ENCODE results near the gene MED14.
A peak's percentile ranks its signal among the peaks of the same experiment; 100 is the strongest.

The MED14 gene

GRCh38 chrX:40663880-40664630 is 71.3 kb downstream of the MED14 start:
- no peak for FAIRE-seq
- DNase-seq (ENCODE audit: low spot score) = no peak

DNA sequence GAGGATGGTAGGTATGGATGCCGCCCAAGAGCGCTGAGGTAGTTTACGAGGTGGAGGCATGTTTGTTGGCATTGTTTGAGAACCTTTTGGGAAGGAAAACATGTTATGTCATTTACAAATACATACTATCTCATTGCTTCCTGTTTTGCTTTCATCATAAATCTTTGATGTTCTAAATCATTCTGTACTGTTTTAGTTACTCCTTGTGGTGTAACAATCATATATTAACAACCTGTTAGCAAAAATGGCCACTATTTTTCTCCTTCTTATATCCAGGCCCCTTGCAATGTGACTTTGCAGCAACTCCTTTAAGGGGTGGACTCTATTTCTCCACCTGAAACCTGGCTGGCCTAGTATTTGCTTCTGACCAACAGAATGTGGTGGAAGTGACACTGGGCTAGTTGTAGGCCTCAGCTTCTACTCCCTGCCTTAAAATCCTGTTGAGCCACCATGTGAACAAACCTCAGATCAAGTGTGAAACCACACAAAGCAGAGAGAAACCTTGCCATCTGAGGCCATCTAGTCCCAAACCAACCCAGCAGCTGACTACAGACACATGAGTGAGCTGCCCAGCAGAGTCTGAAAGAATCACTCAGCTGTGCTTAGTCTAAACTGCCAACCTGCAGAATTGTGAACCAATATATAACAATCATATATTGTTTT is 72.1 kb downstream of the MED14 start:
- no peak for FAIRE-seq
- DNase-seq (ENCODE audit: low spot score) = no peak

DNA sequence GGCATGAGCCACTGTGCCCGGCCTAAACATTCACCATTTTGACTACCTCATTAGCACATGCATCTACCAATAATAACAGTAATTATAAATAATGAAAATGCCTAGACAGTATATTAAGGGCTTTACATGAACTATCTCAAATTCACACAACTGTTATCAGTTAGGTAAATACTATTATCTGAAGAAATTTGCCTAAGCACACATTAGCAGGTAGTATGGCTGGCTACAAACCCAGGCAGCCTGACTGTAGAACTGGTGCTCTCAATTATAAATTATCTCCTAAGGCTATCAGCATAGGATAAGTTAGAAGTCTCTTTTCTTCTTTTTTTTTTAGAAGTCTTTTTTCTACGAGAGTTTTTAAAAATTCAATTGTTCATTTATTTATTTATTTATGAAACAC is 73.9 kb downstream of the MED14 start:
- FAIRE-seq (no peak), DNase-seq (ENCODE audit: low spot score) (no peak)

DNA sequence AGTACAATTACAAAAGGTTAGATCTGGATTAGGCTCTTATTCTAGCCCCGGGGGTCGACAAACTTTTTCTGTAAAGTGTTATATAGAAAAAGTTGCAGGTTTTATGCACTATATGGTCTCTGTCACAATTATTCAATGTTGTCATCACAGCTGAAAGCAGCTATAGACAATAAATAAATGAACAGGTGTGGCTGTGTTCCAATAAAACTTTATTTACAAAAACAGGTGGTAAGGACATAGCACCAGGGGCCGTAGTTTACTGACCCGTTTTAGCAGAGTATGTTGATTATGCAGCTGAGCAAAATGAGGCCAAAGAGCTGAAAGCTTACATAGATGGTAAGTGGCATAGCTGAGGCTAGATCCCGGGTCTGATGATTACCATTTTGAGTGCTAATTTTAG is 75.0 kb downstream of the MED14 start:
- DNase-seq (ENCODE audit: low spot score) = no peak
- no peak for FAIRE-seq

GRCh38 chrX:40653535-40653934 is 81.8 kb downstream of the MED14 start:
- FAIRE-seq = no peak
- no peak for DNase-seq (ENCODE audit: low spot score)

DNA sequence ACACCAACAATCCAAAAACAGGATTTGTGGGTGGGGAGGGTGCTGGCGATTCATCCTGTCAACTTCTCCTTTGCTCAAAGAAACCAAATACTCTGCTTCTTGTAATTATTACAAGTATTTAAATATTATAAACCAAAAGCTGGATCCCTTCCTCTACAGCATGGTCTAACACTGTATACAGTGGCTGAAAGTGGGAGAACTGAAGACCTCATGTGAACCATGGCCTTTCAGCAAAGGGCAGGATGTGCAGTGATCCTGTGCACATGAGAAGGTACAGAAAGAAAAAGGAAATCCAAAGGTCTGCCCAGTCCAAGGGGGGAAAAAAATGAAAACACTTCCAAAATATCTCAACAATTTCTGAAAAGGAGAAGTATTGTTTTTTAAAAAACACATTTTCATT is 82.7 kb downstream of the MED14 start:
- DNase-seq (ENCODE audit: low spot score) (no peak), FAIRE-seq (no peak)

DNA sequence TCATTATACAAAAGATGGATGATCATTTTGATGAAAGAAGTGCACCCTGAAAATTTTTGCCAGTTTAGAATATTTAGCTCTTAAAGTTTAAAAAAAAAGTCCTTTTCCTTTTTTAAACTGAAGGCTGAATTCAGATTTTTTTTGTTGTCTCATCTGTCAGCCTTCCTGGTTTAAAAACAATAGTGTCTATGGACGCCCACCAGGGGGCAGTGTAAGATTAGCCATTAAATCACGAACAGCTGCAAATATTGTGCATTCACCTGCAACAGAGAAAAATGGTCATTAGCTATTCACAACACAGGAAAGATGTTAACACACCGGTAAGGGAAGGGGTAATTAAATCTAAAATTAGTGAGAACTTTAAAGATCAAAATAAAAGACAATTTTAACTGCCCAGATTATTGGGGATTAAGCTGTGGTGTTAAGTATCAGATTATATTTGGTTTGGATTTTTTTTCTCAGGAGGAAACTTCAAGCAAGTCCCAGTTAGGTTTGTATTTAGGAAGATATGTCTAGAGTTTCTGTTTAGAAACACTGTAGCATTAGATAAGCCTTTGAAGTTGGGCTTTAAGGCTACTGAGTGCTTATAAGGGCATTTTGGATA is 83.6 kb downstream of the MED14 start:
- no peak for FAIRE-seq
- DNase-seq (ENCODE audit: low spot score) = peak; percentile 27

DNA sequence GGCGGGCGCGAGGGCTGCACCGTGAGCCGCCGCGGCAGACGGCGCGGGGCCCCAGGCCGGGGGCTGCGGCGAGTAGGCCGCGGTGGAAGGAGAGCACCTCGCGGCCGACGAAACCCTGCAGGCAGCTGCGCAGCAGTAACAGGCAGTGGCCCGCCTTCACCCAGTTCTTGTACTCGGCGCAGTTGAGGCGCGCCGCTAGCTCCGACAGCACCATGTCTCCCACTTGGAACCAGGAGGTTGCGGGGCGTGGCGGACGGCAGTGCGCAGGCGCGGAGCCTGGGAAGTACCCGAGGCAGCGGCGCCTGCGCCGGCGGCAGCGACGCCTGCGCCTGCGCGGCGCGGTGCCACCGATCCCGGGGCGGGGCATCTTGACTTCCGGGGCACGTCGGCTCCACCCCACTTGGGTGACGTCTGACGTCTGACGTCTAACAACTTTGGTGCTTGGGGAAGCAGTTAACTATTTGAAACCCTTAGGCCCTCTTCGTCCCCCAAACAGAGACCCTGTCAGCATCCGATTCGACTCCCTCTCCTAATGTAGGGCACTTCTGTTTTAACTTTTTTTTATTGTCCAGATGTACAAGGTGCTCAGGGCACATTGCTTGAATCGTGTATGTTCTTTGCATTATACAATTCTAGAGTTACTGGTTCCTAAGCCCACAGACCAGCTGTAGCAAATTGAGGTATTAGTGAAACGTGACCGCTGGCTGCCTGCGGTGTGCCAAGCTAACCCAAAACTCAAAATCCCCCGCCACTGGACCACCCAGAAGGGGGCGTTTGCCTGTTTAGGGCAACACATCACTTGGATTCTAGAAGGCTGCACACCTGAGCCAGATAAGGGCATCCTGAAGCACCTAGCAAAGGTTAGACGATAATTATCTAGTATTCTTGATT is 87.8 kb downstream of the MED14 start, which contains the start of gene CXorf38:
Gene CXorf38, minus strand, starts transcription at position 255 of the 891 bp plus-strand sequence. Its CDS starts 41 bp downstream, at position 214.
- DNase-seq (ENCODE audit: low spot score) (peak; percentile 94), FAIRE-seq (peak; percentile 83)

GRCh38 chrX:40646489-40647306 is 88.6 kb downstream of the MED14 start:
- no peak for FAIRE-seq

GRCh38 chrX:40644821-40645358 is 90.5 kb downstream of the MED14 start:
- DNase-seq (ENCODE audit: low spot score) (peak; percentile 30), FAIRE-seq (no peak)

More at GRCh38 chrX:40646489-40647306, 88.6 kb downstream of the MED14 start:
- DNase-seq (ENCODE audit: low spot score) = peak; percentile 20

- DNase-seq (ENCODE audit: low spot score) = no peak
Measured at GRCh38 chrX:40644176-40644575, 91.2 kb downstream of the MED14 start.

DNA sequence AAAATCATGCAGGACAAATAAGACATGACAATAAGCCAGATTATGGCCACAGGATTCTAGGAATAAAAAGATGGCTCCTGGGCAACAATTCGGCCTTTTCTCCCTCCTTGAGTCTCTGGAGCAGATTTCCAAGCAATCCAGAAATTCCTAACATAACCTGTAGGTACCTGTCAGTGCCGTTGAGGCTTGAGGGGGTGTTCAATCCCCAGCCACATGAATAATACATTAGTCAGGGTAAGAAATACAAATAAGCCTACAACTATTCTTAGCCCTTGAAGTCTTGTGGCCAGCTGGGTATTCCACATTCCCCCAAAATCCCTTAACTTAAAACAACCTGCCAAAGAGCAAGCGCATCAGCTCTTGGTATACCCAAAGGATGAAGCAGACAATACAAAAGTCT is 97.7 kb downstream of the MED14 start:
- FAIRE-seq (no peak), DNase-seq (ENCODE audit: low spot score) (no peak)

More at GRCh38 chrX:40644176-40644575, 91.2 kb downstream of the MED14 start:
- FAIRE-seq = no peak

- no peak for FAIRE-seq
- DNase-seq (ENCODE audit: low spot score) = no peak
Measured at GRCh38 chrX:40632199-40632598, 103.1 kb downstream of the MED14 start.

- DNase-seq (ENCODE audit: low spot score) = no peak
- no peak for FAIRE-seq
Measured at GRCh38 chrX:40628506-40628905, 106.8 kb downstream of the MED14 start.

DNA sequence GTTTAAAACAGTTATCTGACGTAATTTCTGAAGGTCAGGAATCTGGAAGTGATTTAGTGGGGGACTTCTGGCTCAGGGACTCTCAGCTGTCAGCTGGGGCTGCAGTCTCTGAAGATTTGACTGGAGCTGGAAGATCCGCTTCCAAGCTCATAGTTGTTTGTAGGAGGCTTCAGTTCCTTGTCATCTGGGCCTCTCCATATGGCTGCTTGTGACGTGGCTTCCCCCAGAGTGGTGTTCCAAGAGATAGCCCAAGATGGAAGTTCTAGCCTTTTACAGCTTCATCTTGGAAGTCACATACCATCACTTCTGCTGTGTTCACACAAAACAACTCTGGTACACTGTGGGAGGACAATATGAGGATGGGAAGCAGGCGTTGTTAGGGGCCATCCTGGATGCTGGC is 110.0 kb downstream of the MED14 start:
- DNase-seq (ENCODE audit: low spot score) (no peak), FAIRE-seq (no peak)

- FAIRE-seq (no peak), DNase-seq (ENCODE audit: low spot score) (no peak)
Measured at GRCh38 chrX:40623665-40624064, 111.7 kb downstream of the MED14 start.

DNA sequence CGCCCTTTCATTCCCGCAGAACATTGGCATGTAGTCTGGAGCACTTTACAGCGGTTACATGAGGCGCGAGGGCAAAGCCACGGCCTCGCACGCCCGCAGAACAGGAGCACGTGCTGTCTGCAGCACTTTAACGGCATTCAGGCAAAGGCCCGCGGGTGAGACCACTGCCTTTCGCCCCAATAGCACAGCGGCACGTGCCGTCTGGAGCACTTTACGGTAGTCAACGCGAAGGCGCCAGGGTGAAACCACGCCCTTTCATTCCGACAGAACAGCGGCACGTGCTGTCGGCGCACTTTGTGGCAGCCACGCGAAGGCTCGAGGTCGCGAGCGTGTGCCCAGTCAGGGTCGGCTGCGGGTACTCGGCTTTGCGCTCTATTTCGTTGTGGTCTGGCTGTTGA is 112.2 kb downstream of the MED14 start, which contains the start of gene MPC1L:
Gene MPC1L, plus strand, starts transcription at position 290 of the 398 bp plus-strand sequence. CDS start 138 bp downstream, outside the sequence.
- DNase-seq (ENCODE audit: low spot score) (no peak), FAIRE-seq (no peak)

- no peak for FAIRE-seq
- DNase-seq (ENCODE audit: low spot score) = no peak
Measured at GRCh38 chrX:40622479-40623138, 112.7 kb downstream of the MED14 start.

GRCh38 chrX:40617566-40617965 is 117.8 kb downstream of the MED14 start:
- FAIRE-seq (no peak), DNase-seq (ENCODE audit: low spot score) (no peak)

GRCh38 chrX:40615976-40616375 is 119.4 kb downstream of the MED14 start:
- no peak for FAIRE-seq
- no peak for DNase-seq (ENCODE audit: low spot score)

Data from urothelium cell line (cell line).